ENCODE results near the gene PRAMEF5. TPM values are rescaled to one million over a fixed set of nuclear protein-coding genes. Genes with fewer than 3 reads are reported as not detected.
"Not testable (repeated sequence)": the region's sequence is repeated elsewhere in the genome, so short reads cannot be mapped to it uniquely, and the experiment has no call there.

The PRAMEF5 gene
- total RNA-seq, 1 donor from 2014 or later, result not detected

DNA sequence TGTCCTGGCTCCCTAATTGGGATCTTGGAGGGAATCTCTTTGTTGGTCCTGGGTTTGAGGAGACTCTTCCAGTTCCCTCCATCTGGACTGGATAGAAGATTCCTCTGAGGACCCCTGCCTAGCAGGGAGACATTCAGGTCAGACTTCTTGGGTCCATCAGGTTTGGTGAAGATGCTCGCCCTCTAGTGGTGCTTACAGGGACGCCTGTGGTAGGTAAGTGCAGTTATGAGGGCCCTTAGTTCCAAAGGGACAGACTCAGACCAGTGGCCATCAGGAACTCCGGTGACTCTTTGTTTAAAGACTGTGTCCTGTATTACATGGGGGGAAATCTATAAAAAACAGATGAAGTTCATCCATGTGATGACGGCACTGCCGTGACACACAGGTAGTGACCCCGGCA, 23.0 kb downstream of the PRAMEF5 start:
- DNase-seq (ENCODE audit: low read depth), result not testable (repeated sequence)

DNA sequence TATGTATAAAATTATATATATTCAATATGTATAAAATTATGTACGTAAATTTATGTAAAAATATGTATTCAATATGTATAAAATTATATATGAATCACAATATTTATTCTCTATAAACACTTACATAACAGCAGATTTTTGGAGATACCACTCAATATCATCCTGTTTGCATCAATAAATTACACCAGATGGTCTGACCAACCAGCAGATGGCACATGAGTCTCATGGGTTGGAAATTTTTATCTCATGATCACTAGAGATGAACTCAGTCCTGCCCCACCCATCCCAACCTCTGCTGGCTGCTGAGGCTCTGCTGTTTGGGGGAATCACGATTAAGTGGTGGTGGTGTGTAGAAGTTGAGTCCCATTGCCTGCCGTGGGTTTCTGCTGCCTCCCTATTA, 25.6 kb downstream of the PRAMEF5 start:
- not testable (repeated sequence) for DNase-seq (ENCODE audit: low read depth)

DNA sequence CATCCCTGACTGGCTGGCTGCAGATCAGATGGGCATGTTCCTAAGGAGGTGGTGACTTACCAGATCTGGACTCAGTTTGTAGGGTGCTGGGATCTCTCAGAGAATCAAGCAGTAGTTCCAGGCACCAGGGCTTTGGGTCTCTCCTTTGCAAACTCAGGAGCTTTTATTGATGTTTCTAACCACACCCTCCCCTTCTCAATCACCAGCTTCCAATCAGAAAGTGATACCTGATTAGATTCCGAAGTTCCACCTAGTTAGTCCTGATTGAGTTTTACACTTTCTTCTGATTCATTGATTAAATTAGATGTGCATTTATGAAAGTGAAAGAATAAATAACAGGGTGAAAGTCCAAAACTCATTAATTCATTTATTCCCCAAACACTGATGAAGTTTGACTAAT, 31.0 kb downstream of the PRAMEF5 start, which contains the start of gene PRAMEF8:
Gene PRAMEF8, minus strand, starts transcription at position 101 of the 400 bp plus-strand sequence. CDS start 1,046 bp downstream, outside the sequence.
- not testable (repeated sequence) for DNase-seq (ENCODE audit: low read depth)

DNA sequence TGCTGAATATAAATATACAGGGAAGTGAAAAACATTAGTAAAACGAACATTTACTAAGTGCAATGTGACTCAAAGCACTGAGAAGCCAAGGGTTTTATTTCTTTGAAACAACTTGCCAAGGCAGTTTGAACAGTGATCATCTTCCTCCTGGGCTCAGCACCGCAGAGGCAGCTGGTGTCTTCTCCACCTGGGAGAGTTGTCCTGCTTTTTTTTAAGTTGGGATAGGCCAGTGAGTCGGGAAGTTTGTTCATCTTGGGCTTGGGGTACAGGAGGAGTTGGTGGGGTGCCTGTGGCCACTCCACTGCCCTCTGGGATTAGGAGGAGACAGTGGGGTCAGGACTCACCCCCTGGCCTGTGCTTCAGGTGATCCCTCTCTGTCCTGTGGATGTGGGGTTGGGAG, 35.0 kb downstream of the PRAMEF5 start:
- not testable (repeated sequence) for DNase-seq (ENCODE audit: low read depth)

DNA sequence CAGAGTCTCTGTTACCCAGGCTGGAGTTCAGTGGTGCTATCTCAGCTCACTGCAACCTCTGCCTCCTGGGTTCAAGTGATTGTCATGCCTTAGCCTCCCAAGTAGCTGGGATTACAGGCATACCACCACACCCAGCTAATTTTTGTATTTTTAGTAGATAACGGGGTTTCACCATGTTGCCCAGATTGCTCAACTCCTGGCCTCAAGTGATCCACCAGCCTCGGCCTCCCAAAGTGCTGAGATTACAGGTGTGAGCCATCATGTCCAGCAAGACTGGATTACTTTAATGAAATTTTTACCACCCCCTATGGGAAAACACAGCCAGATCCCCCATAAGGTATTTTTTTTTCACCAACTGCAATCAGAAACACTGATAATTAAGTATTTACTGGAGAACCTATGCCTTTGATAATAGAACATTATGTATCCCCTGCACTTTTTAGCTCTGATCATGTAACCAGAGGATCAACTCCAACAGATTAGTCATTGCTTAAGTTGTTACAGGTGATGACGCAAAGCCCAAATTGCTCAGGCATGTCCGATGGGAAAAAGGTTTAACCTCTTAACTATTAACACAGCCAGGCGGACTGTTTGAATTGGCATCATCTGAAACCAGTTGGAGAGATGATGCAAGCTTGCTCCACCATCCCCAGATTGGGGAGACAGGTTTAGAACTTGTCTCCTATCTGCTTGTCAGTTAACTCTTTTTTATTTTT, 43.4 kb downstream of the PRAMEF5 start:
- not testable (repeated sequence) for DNase-seq (ENCODE audit: low read depth)

DNA sequence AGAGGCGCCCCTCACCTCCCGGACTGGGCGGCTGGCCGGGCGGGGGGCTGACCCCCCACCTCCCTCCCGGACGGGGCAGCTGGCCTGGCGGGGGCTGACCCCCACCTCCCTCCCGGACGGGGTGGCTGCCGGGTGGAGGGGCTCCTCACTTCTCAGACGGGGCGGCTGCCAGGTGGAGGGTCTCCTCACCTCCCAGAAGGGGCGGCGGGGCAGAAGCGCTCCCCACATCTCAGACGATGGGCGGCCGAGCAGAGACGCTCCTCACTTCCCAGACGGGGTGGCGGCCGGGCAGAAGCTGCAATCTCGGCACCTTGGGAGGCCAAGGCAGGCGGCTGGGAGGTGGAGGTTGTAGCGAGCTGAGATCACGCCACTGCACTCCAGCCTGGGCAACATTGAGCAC, 44.7 kb downstream of the PRAMEF5 start:
- not testable (repeated sequence) for DNase-seq (ENCODE audit: low read depth)

DNA sequence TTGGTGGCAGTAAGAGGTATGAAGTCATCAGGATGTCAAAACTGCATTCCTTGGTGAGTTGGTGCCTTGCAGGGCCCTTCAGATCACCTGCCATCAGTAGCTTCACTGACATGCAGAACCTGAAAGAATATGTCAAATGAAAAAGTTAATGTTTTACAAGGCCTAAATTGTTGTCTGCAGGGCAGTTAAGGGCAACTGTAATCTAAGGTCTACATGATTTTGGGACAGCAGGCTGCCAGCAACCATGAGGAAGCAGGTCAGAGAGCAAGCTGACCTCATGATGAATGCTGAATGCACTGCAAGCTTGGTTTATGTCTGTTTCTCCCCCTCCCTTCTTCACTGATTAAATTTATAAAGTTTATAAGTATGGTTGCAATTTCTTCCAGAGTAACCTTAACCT, 48.2 kb downstream of the PRAMEF5 start:
- DNase-seq (ENCODE audit: low read depth), result not testable (repeated sequence)

DNA sequence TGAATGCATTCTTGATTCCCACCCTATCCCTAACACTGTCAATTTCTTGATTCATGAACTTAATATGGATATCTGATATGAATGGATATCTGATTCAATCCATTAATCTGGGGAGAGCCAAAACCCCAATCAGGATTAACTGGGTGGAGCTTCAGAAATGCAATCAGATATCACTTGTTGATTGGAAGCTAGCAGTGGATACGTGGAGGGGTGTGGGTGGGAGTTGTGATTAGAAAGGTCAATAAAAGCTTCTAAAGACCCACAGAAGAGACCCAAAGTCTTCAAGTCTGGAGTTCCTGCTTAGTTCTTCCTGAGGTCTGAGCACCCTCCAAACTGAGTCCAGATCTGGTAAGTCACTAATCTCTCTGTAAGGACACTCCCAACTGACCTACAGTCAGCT, 49.2 kb downstream of the PRAMEF5 start, which contains the start of gene PRAMEF33:
Gene PRAMEF33, plus strand, starts transcription at position 301 of the 400 bp plus-strand sequence. CDS start 2,416 bp downstream, outside the sequence.
- not testable (repeated sequence) for DNase-seq (ENCODE audit: low read depth)

Other genes with a start within 250 kb of the PRAMEF5 start
- gene PRAMEF27, start 197.6 kb upstream of the PRAMEF5 start, total RNA-seq, result not detected in 2 replicates
- gene HNRNPCL3, start 193.4 kb upstream of the PRAMEF5 start, total RNA-seq, result not detected in 2 replicates
- not detected in 2 replicates for gene PRAMEF25, start 183.4 kb upstream of the PRAMEF5 start, total RNA-seq
- gene HNRNPCL2, start 137.3 kb upstream of the PRAMEF5 start, total RNA-seq, result not detected in 2 replicates
- not detected in 2 replicates for gene PRAMEF26, start 98.2 kb upstream of the PRAMEF5 start, total RNA-seq
- gene HNRNPCL4, start 88.6 kb upstream of the PRAMEF5 start, total RNA-seq, result not detected in 2 replicates
- not detected in 2 replicates for gene PRAMEF9, start 82.3 kb upstream of the PRAMEF5 start, total RNA-seq
- not detected in 2 replicates for gene PRAMEF13, start 52.8 kb upstream of the PRAMEF5 start, total RNA-seq
- not detected in 2 replicates for gene PRAMEF18, start 28.0 kb upstream of the PRAMEF5 start, total RNA-seq
- not detected in 2 replicates for gene PRAMEF8, start 30.9 kb downstream of the PRAMEF5 start, total RNA-seq
- gene PRAMEF33, start 49.3 kb downstream of the PRAMEF5 start, total RNA-seq, result not detected in 2 replicates
- gene PRAMEF15, start 61.4 kb downstream of the PRAMEF5 start, total RNA-seq, result not detected in 2 replicates
- not detected in 2 replicates for gene PRAMEF14, start 92.9 kb downstream of the PRAMEF5 start, total RNA-seq
- gene PRAMEF19, start 117.7 kb downstream of the PRAMEF5 start, total RNA-seq, result not detected in 2 replicates
- not detected in 2 replicates for gene PRAMEF17, start 135.4 kb downstream of the PRAMEF5 start, total RNA-seq
- gene PRAMEF20, start 156.3 kb downstream of the PRAMEF5 start, total RNA-seq, result not detected in 2 replicates

Measured in renal cortical epithelial cell (primary cell).